ENCODE data around the gene VEPH1.

Gene VEPH1

DNA sequence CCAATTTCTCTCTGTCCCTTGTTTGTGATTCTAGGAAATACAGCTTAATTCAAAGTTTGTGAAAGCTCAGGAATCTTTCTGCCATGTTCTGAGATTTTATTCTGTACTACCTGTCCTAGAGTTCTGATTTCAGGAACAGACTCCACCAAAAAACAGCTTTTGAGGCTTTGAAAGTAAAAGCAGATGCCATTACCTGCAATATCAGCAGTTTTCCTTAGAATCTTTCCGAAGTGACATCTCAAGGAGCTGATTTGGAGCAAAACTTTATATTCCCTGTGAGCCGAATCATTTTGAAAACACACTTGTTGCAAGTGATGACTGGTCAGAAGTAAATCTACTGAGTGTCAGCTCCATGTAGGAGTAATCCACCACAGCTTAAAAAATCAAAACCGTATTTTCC, 284.0 kb downstream of the VEPH1 start:
- no peak overlapping the region for H3K9ac ChIP-seq (ENCODE audit: low read depth, low read length)
- no peaks in the 10 kb centered on the region for H3K27me3 ChIP-seq (ENCODE audit: control insufficient read depth, insufficient read depth, low read length)
- H3K9me3 ChIP-seq (ENCODE audit: control insufficient read depth, insufficient read depth, low read length), result no peaks in the 10 kb centered on the region
- H3K27ac ChIP-seq (ENCODE audit: low read depth, low read length), result no peak overlapping the region
- H3K4me3 ChIP-seq (ENCODE audit: low read depth, low read length), result no peak overlapping the region
- no peaks in the 10 kb centered on the region for H3K4me1 ChIP-seq (ENCODE audit: control insufficient read depth, insufficient read depth, low read length)
- no peaks in the 10 kb centered on the region for H3K36me3 ChIP-seq (ENCODE audit: control insufficient read depth, insufficient read depth, low read length)
